LNCaP clone FGC (cell line): ENCODE data around the gene DHFR.

ENCODE experiments used
- DNase-seq: peaks from one replicate; pipeline ENCODE4 v3.0.0-alpha.2; 2011; ENCODE audit warnings: low read depth
- H3K4me3 ChIP-seq: 2 replicates; pipeline ENCODE4 v1.5.1; 2011; ENCODE audit warnings: mild to moderate bottlenecking, low read depth, low read length, control low read depth
- TF ChIP-seq, protein P1 (sequence below): IDR thresholded peaks from 2 replicates; pipeline ENCODE4 v1.5.1; 2012; ENCODE audit warnings: mild to moderate bottlenecking; ENCODE audit not compliant: control insufficient read depth, insufficient read depth; ENCODE audit errors: extremely low read depth

The DHFR gene

DNA sequence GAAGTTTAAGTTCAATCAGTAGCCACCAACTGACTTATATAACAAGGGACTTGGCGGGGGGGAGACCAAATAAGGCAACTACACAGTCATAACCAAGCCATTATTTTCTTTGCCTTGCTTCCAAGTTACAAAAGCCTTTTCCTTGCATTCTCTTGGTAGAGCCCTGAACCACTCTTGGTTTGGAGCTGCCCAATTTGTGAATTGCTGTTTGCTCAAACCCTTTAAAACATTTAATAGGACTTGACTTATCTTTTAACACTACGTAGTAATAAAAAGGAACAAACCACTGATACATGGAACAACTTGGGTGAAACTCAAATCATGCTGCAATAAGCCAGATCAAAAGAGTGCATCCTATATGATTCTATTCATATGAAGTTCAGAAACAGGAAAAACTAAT, 32.0 kb downstream of the DHFR start:
- DNase-seq, result peak; percentile 90
- TF ChIP-seq, protein P1, sequence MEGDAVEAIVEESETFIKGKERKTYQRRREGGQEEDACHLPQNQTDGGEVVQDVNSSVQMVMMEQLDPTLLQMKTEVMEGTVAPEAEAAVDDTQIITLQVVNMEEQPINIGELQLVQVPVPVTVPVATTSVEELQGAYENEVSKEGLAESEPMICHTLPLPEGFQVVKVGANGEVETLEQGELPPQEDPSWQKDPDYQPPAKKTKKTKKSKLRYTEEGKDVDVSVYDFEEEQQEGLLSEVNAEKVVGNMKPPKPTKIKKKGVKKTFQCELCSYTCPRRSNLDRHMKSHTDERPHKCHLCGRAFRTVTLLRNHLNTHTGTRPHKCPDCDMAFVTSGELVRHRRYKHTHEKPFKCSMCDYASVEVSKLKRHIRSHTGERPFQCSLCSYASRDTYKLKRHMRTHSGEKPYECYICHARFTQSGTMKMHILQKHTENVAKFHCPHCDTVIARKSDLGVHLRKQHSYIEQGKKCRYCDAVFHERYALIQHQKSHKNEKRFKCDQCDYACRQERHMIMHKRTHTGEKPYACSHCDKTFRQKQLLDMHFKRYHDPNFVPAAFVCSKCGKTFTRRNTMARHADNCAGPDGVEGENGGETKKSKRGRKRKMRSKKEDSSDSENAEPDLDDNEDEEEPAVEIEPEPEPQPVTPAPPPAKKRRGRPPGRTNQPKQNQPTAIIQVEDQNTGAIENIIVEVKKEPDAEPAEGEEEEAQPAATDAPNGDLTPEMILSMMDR, result no peak
- no peak overlapping the region for H3K4me3 ChIP-seq

DNA sequence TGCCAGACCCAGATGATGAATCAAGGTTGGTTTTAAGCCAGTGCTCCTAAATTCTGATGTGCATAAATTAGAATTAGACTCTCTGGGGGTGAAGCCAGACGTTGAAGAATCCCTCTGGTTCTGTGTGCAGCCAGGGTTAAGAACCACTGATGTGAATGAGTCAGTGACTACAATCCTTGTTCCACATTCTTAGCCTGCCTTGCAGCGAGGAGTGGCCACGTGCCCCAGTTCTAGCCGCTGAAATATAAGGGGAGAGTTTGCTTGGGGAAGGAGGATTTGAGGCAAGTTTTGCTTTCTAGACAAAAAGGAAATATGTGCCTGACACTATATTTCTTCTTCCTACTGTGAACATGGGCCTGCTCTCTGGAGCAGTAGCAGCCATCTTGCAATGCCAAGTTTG, 34.6 kb downstream of the DHFR start:
- H3K4me3 ChIP-seq, result no peak overlapping the region
- TF ChIP-seq, protein P1, result no peak
- DNase-seq, result no peak

- no peak overlapping the region for H3K4me3 ChIP-seq
- TF ChIP-seq, protein P1, result no peak
- DNase-seq, result no peak
Observed at GRCh38 chr5:80619086-80619485, 35.7 kb downstream of the DHFR start.

DNA sequence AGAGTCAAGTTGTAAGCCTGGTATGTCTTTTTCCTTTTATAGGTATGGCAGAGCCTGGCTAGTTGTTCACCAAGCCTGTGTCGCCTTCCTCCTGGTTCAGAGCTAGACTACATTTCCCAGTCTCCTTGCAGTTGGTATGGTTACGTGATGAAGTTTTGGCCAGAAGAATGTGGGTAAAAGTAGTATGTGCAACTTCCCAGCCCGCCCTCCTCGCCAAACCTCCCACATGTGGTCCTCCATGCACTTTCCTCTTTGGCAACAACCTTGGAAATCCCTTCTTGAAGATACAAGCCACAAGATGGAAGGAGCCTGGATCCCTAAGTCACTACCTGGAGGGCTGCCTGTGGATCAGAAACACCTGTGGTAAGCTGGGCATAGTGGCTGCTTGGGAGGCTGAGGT, 36.3 kb downstream of the DHFR start:
- H3K4me3 ChIP-seq, result no peak overlapping the region
- TF ChIP-seq, protein P1, result no peak
- no peak for DNase-seq

GRCh38 chr5:80615266-80615914, 39.4 kb downstream of the DHFR start:
- TF ChIP-seq, protein P1, result no peak
- DNase-seq, result no peak
- H3K4me3 ChIP-seq, result no peak overlapping the region

DNA sequence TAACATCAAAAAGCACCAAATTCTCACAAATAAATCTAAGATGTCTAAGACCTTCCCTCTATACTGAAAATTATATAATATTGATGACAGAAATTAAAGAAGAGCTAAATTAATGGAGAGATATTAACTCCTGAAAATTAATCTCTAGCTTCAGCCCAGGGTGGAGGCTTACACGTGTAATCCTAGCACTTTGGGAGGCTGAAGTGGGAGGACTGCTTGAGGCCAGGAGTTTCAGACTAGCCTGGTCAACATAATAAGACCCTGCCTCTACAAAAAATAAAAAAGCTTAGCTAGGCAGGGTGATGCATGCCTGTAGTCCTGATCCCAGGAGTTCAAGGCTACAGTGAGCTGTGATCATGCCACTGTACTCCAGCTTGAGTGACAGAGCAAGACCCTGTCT, 45.1 kb downstream of the DHFR start:
- DNase-seq, result no peak
- no peak overlapping the region for H3K4me3 ChIP-seq
- TF ChIP-seq, protein P1, result no peak

- TF ChIP-seq, protein P1, result no peak
- H3K4me3 ChIP-seq, result no peak overlapping the region
- no peak for DNase-seq
Observed at GRCh38 chr5:80608731-80609130, 46.1 kb downstream of the DHFR start.
